Central memory CD4-positive, alpha-beta T cell (primary cell): ENCODE data around the gene TMPRSS9.
"Not testable (repeated sequence)": the region's sequence is repeated elsewhere in the genome, so short reads cannot be mapped to it uniquely, and the experiment has no call there.

Experiments used
- DNase-seq: peaks from one replicate; pipeline ENCODE4 v3.0.0; 2022

Gene TMPRSS9

GRCh38 chr19:2362046-2362969 is 2.2 kb downstream of the TMPRSS9 start:
- DNase-seq = no peak

GRCh38 chr19:2362970-2363300 is 2.9 kb downstream of the TMPRSS9 start:
- no peak for DNase-seq

GRCh38 chr19:2363419-2363818 is 3.4 kb downstream of the TMPRSS9 start:
- no peak for DNase-seq

GRCh38 chr19:2365201-2365970 is 5.3 kb downstream of the TMPRSS9 start:
- DNase-seq = no peak

GRCh38 chr19:2371656-2372055 is 11.6 kb downstream of the TMPRSS9 start:
- no peak for DNase-seq

GRCh38 chr19:2372076-2372612 is 12.1 kb downstream of the TMPRSS9 start:
- no peak for DNase-seq

- no peak for DNase-seq
Measured at GRCh38 chr19:2374808-2375207, 14.7 kb downstream of the TMPRSS9 start.

GRCh38 chr19:2375353-2376121 is 15.5 kb downstream of the TMPRSS9 start:
- DNase-seq = no peak

GRCh38 chr19:2376784-2377519 is 16.9 kb downstream of the TMPRSS9 start:
- no peak for DNase-seq

GRCh38 chr19:2380567-2380966 is 20.5 kb downstream of the TMPRSS9 start:
- no peak for DNase-seq

GRCh38 chr19:2381148-2381820 is 21.2 kb downstream of the TMPRSS9 start:
- no peak for DNase-seq

- DNase-seq = no peak
Measured at GRCh38 chr19:2382530-2383222, 22.6 kb downstream of the TMPRSS9 start.

GRCh38 chr19:2385053-2385721 is 25.1 kb downstream of the TMPRSS9 start:
- no peak for DNase-seq

- no peak for DNase-seq
Measured at GRCh38 chr19:2387367-2388288, 27.6 kb downstream of the TMPRSS9 start.

- no peak for DNase-seq
Measured at GRCh38 chr19:2389594-2389993, 29.5 kb downstream of the TMPRSS9 start.

- peak; percentile 49 for DNase-seq
Measured at GRCh38 chr19:2391118-2391725, 31.2 kb downstream of the TMPRSS9 start.

- no peak for DNase-seq
Measured at GRCh38 chr19:2392366-2392765, 32.3 kb downstream of the TMPRSS9 start.

GRCh38 chr19:2392899-2393298 is 32.8 kb downstream of the TMPRSS9 start:
- DNase-seq = not testable (repeated sequence)

- no peak for DNase-seq
Measured at GRCh38 chr19:2394054-2394441, 34.0 kb downstream of the TMPRSS9 start.
